Measurements from ENCODE around the gene RAD51B.
A peak's percentile ranks its signal among the peaks of the same experiment; 100 is the strongest.

Gene RAD51B

DNA sequence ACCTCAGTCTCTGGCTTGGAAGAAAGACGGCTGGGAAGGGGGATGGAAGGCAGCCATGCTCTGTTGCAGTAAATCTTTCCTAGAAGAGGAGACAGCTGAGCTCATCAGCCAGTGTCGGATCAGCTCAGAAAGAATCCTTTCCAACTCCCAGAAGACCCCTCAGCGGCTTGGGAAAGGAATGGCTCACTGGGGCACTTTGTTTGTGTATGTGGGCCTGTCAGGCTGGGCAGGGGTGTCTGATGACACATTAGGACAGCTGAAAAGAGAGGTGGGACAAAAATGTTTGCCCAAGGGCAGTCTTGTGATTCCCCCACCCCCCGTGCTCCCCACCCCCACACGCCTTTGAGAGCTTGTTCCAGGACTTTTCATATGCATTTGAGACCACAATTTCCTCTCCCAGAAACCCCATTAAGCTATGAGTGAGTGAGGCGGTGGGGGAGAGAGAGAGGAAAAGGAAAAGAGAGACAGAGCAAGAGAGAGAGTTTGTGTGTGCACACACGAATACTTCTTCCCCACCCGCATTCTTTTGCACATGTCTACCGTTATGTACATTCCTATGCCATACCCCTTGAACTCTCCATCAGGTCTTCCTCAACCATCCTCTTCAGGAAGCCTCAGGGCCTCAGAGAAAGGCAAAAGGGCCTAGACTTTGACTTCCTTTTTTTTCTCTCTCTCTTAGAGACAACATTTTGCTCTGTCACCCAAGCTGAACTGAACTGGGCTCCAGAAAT is 774.4 kb downstream of the RAD51B start:
- no peak overlapping the region for H3K4me3 ChIP-seq (ENCODE audit: low read depth in 1 of 5, low read length in 5 of 5)
- H3K27ac ChIP-seq (ENCODE audit: low read depth, low read length): no peak overlapping the region
- H3K9ac ChIP-seq (ENCODE audit: low read length in 5 of 5): no peak overlapping the region
- no peaks in the 10 kb centered on the region for H3K27me3 ChIP-seq (ENCODE audit: control insufficient read depth in 5 of 5, insufficient read depth in 4 of 5, low read length in 5 of 5)
- no peaks in the 10 kb centered on the region for H3K36me3 ChIP-seq (ENCODE audit: control insufficient read depth in 5 of 5, insufficient read depth in 5 of 5, low read length in 5 of 5)
- no peaks in the 10 kb centered on the region for H3K9me3 ChIP-seq (ENCODE audit: control insufficient read depth in 5 of 5, low read length in 5 of 5)
- H3K4me1 ChIP-seq (ENCODE audit: control insufficient read depth in 5 of 5, insufficient read depth in 5 of 5, low read length in 5 of 5): peaks cover 11 to 60% (median 35%) of the 10 kb centered on the region in 5 donors

DNA sequence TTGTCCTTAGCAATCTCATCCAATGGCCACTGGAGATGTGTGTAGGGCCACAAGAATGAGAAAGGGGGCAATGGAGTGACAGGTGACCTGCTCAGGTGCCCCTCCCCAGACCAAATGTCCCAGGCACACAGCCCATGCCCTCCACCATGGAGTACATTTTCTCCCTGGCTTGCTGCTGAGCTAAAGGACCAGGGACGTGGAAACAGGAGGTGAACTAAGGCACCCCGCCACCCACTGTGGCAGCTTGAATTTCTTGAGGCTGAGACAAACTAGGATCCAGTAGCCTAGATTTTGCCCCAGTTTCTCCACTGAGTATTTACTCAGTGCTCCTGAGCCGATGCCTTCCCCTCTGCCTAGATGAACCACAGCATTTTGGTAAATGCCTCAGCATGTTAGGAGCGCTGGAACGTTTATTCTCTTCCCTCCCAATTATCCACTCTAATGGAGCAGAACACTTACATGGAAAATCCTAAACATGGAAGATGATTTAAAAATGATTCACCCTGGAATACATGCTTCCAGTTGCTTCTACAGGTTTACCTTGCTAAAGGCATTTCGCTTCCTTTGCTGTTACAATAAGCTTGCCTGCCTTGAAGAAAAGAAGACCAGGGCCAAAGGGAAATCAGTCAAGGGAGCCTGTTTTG is 775.3 kb downstream of the RAD51B start:
- H3K27me3 ChIP-seq (ENCODE audit: control insufficient read depth in 5 of 5, insufficient read depth in 4 of 5, low read length in 5 of 5): no peaks in the 10 kb centered on the region
- H3K4me1 ChIP-seq (ENCODE audit: control insufficient read depth in 5 of 5, insufficient read depth in 5 of 5, low read length in 5 of 5): peaks cover 10 to 60% (median 35%) of the 10 kb centered on the region in 5 donors
- H3K36me3 ChIP-seq (ENCODE audit: control insufficient read depth in 5 of 5, insufficient read depth in 5 of 5, low read length in 5 of 5): no peaks in the 10 kb centered on the region
- H3K9ac ChIP-seq (ENCODE audit: low read length in 5 of 5): no peak overlapping the region
- no peak overlapping the region for H3K27ac ChIP-seq (ENCODE audit: low read depth, low read length)
- no peaks in the 10 kb centered on the region for H3K9me3 ChIP-seq (ENCODE audit: control insufficient read depth in 5 of 5, low read length in 5 of 5)
- no peak overlapping the region for H3K4me3 ChIP-seq (ENCODE audit: low read depth in 1 of 5, low read length in 5 of 5)

DNA sequence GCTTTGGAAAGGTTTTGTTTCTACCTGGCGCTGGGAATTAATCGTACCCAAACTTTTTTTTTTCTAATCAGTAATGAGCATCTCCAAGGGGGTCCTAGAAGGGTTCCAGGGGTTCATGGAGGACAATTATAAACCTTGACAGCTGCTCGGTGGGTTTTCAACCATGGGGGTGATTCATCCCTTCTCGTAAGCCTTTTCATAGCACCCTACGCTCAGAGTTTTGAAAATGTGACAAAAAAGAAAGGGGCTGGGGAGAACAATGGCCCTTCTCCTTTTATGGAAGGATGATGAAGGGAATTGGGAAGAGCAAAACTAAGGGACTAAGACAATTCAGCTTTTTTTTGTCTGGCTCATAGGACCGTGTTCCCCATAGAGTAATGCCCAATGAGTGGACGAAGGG is 776.6 kb downstream of the RAD51B start:
- Histone ChIP-seq H3K9ac (ENCODE audit: low read length in 5 of 5) (no peak overlapping the region), H3K36me3 (ENCODE audit: control insufficient read depth in 5 of 5, insufficient read depth in 5 of 5, low read length in 5 of 5) (no peaks in the 10 kb centered on the region), H3K9me3 (ENCODE audit: control insufficient read depth in 5 of 5, low read length in 5 of 5) (no peaks in the 10 kb centered on the region), H3K27me3 (ENCODE audit: control insufficient read depth in 5 of 5, insufficient read depth in 4 of 5, low read length in 5 of 5) (no peaks in the 10 kb centered on the region), H3K4me1 (ENCODE audit: control insufficient read depth in 5 of 5, insufficient read depth in 5 of 5, low read length in 5 of 5) (peaks cover 7 to 54% (median 30%) of the 10 kb centered on the region in 5 donors), H3K4me3 (ENCODE audit: low read depth in 1 of 5, low read length in 5 of 5) (no peak overlapping the region), H3K27ac (ENCODE audit: low read depth, low read length) (no peak overlapping the region)

DNA sequence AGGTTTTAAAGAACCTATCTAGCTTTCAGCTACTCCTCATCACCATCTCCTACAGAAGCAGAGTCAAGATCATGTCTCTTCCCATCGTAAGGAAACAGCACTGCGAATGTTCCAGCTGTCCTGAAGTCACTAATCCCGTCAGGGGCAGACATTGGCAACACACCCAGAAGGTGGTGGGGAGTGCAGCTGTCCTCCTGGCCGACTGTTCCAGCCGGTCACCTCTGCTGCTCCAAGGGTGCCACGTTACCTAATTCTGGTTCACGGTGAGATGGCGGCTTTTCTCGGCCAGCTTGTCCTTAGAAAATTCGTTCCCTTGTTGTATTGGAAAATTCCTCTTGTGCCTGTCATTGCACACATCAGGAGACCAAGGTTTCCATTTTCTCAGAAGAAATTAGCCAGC is 777.1 kb downstream of the RAD51B start:
- Histone ChIP-seq H3K9ac (ENCODE audit: low read length in 5 of 5) (no peak overlapping the region), H3K4me1 (ENCODE audit: control insufficient read depth in 5 of 5, insufficient read depth in 5 of 5, low read length in 5 of 5) (peaks cover 7 to 54% (median 30%) of the 10 kb centered on the region in 5 donors), H3K27ac (ENCODE audit: low read depth, low read length) (peak overlapping the region; percentile 95), H3K9me3 (ENCODE audit: control insufficient read depth in 5 of 5, low read length in 5 of 5) (no peaks in the 10 kb centered on the region), H3K27me3 (ENCODE audit: control insufficient read depth in 5 of 5, insufficient read depth in 4 of 5, low read length in 5 of 5) (no peaks in the 10 kb centered on the region), H3K36me3 (ENCODE audit: control insufficient read depth in 5 of 5, insufficient read depth in 5 of 5, low read length in 5 of 5) (no peaks in the 10 kb centered on the region), H3K4me3 (ENCODE audit: low read depth in 1 of 5, low read length in 5 of 5) (no peak overlapping the region)

DNA sequence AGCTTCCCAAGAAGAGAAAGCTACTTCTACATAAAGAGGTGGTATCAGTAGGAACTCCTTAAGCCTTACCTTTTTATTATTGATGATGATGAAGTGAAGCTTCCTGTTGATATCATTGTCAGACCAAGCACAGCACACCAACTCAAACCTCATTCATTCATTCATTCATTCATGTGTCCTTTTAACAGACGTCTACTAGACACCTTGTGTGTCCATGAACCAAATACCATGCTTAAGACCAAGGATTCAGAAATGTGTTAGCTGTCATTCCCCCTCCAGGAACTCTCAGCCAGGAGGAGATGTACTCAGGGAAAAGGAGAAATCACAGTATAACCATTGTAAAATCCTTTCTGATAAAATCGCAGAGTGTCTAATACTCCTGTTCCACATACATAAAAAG is 778.5 kb downstream of the RAD51B start:
- Histone ChIP-seq H3K27me3 (ENCODE audit: control insufficient read depth in 5 of 5, insufficient read depth in 4 of 5, low read length in 5 of 5) (no peaks in the 10 kb centered on the region), H3K9me3 (ENCODE audit: control insufficient read depth in 5 of 5, low read length in 5 of 5) (no peaks in the 10 kb centered on the region), H3K36me3 (ENCODE audit: control insufficient read depth in 5 of 5, insufficient read depth in 5 of 5, low read length in 5 of 5) (no peaks in the 10 kb centered on the region), H3K4me3 (ENCODE audit: low read depth in 1 of 5, low read length in 5 of 5) (peak overlapping the region in 3 of 5 donors; percentile 1 to 22 (median 14)), H3K27ac (ENCODE audit: low read depth, low read length) (peak overlapping the region; percentile 95), H3K4me1 (ENCODE audit: control insufficient read depth in 5 of 5, insufficient read depth in 5 of 5, low read length in 5 of 5) (peaks cover 7 to 56% (median 34%) of the 10 kb centered on the region in 5 donors), H3K9ac (ENCODE audit: low read length in 5 of 5) (peak overlapping the region in 4 of 5 donors; percentile 57 to 73 (median 60))

DNA sequence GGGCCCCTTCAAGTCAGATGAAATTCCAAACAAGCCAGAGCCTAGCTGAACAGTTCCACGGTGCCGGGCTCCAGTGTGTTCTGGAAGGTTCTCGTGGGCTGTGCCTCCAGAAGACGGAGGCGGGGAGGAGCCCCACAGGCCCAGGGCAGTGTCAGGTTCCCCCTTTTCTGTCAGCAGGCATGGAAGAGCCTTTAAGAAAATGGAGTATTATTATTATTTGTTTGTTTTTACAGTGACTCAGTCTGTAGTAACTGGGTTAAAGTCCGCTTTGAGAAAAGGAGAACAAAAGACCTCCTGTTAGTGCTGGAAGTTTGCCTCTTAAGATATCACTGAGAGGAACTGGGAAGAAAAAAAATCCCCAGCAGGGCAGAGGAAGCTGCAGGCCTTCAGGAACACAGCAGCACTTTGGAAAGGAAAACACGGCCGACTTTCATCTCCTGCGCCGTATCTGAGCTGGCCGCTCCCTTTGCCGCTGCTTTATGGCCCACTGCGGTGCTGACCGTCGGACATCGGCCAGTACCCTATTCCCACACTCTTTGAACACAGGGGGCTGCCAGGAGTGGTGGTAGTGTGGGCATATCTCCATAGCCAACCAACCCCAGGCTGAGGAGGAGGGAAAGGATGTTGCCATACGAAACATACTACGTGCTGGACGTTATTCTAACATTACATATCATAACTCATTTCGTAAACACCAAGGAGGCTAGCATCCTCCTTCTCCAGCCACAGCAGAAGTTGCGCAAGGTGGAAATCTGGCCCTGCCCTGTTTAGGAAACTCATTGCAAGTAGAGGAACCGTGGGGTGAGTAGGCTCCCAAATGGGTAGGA is 779.3 kb downstream of the RAD51B start:
- H3K9me3 ChIP-seq (ENCODE audit: control insufficient read depth in 5 of 5, low read length in 5 of 5): no peaks in the 10 kb centered on the region
- peaks cover 7 to 57% (median 34%) of the 10 kb centered on the region in 5 donors for H3K4me1 ChIP-seq (ENCODE audit: control insufficient read depth in 5 of 5, insufficient read depth in 5 of 5, low read length in 5 of 5)
- peak overlapping the region in 4 of 5 donors; percentile 6 to 45 (median 28) for H3K4me3 ChIP-seq (ENCODE audit: low read depth in 1 of 5, low read length in 5 of 5)
- H3K9ac ChIP-seq (ENCODE audit: low read length in 5 of 5): peak overlapping the region in 4 of 5 donors; percentile 57 to 73 (median 63)
- H3K36me3 ChIP-seq (ENCODE audit: control insufficient read depth in 5 of 5, insufficient read depth in 5 of 5, low read length in 5 of 5): no peaks in the 10 kb centered on the region
- peak overlapping the region; percentile 95 for H3K27ac ChIP-seq (ENCODE audit: low read depth, low read length)
- no peaks in the 10 kb centered on the region for H3K27me3 ChIP-seq (ENCODE audit: control insufficient read depth in 5 of 5, insufficient read depth in 4 of 5, low read length in 5 of 5)

DNA sequence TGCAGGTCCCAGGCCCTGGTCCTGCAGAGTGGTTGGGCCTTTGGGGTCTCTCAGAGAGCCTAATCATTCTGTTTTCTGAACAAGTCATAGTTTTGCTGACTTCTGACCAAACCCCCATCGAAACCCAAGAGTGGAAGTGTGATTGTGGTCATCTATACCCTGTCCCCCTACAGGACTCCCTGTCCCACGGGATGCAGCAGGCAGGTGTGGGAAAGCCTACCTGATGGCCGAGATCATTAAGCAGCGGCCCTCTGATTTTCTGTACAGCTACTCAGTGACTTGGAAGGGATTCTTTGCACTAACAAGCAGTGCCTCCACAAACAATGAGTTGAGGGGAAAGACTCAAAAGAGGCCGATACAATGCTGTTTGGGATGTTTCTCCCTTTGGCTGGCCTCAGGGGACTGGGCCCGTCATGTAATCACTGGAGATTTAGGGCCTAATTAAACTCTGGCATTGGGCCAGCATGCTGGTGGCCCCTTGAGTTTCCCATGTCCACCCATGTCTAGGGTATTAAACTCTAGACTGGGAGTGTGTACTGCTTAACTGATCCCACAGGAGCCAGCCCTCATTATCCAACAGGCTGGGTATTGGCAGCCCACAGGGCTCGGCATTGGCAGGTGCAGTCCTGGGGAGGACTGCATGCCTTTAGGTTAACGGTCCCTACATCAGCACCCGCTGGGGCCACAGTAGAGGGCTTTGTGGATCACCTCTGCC is 780.5 kb downstream of the RAD51B start:
- Histone ChIP-seq H3K4me3 (ENCODE audit: low read depth in 1 of 5, low read length in 5 of 5) (no peak overlapping the region), H3K36me3 (ENCODE audit: control insufficient read depth in 5 of 5, insufficient read depth in 5 of 5, low read length in 5 of 5) (no peaks in the 10 kb centered on the region), H3K9me3 (ENCODE audit: control insufficient read depth in 5 of 5, low read length in 5 of 5) (no peaks in the 10 kb centered on the region), H3K9ac (ENCODE audit: low read length in 5 of 5) (no peak overlapping the region), H3K27me3 (ENCODE audit: control insufficient read depth in 5 of 5, insufficient read depth in 4 of 5, low read length in 5 of 5) (no peaks in the 10 kb centered on the region), H3K4me1 (ENCODE audit: control insufficient read depth in 5 of 5, insufficient read depth in 5 of 5, low read length in 5 of 5) (peaks cover 7 to 62% (median 38%) of the 10 kb centered on the region in 5 donors), H3K27ac (ENCODE audit: low read depth, low read length) (peak overlapping the region; percentile 95)

DNA sequence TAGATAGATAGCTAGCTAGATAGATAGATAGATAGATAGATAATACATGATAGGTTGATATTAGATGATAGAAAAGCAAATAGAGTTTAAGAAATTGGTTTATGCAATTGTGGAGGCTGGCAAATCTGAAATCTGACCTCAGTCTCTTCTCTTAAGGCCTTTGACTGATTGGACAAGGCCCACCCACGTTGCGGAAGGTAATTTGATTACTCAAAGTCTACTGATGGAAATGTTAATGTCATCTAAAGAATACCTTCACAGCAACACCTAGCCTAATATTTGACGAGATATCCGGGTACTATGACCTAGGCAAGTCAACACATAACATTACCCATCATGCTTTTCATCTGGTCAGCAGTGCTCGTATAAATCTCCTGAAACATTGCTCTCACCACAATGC is 782.9 kb downstream of the RAD51B start:
- H3K27ac ChIP-seq (ENCODE audit: low read depth, low read length): no peak overlapping the region
- H3K9ac ChIP-seq (ENCODE audit: low read length in 5 of 5): no peak overlapping the region
- H3K36me3 ChIP-seq (ENCODE audit: control insufficient read depth in 5 of 5, insufficient read depth in 5 of 5, low read length in 5 of 5): no peaks in the 10 kb centered on the region
- H3K9me3 ChIP-seq (ENCODE audit: control insufficient read depth in 5 of 5, low read length in 5 of 5): no peaks in the 10 kb centered on the region
- H3K4me1 ChIP-seq (ENCODE audit: control insufficient read depth in 5 of 5, insufficient read depth in 5 of 5, low read length in 5 of 5): peaks cover 7 to 63% (median 49%) of the 10 kb centered on the region in 5 donors
- H3K4me3 ChIP-seq (ENCODE audit: low read depth in 1 of 5, low read length in 5 of 5): no peak overlapping the region
- H3K27me3 ChIP-seq (ENCODE audit: control insufficient read depth in 5 of 5, insufficient read depth in 4 of 5, low read length in 5 of 5): no peaks in the 10 kb centered on the region

DNA sequence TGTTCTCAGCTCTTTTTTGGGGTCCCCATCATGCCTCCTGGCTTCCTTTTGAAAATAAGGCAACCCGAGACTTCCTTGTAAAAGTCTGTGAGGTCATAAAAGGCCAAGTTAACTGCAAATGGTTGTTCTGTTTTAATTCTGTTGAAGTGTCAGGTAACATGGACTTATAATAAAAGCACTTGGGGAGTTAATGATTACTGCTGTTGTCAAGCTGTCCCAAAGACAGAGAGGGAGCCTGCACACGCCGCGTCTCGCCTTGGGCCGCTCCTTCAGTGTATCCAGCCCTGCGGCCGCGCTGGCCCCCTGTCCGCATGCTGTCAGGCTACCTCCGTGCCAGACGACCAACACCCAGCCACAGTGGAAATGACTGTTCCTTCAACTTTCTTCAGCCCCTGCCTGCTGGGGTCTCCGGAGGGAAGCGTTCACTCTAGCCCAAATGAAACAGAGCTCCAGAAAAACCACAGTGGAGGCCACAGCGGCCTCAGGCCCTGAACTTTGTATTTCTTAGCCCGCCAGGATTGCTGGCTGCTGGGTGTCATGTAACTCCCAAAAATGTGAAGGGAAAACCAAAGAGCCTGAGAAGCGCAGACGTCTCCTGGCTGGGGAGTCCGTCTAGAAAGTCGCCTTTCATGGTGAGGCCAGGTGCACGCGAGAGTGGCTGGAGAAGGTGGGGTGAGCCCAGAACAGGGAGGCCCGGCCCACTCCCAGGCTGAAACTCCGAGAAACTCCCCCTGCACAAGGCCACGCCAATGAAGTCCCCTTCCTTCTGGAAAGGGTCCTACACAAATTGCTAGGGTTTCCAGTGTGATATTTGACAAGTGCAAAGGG is 784.2 kb downstream of the RAD51B start:
- Histone ChIP-seq H3K4me1 (ENCODE audit: control insufficient read depth in 5 of 5, insufficient read depth in 5 of 5, low read length in 5 of 5) (peaks cover 6 to 64% (median 51%) of the 10 kb centered on the region in 5 donors), H3K4me3 (ENCODE audit: low read depth in 1 of 5, low read length in 5 of 5) (no peak overlapping the region), H3K27ac (ENCODE audit: low read depth, low read length) (peak overlapping the region; percentile 30)

More for the DNA sequence above, 784.2 kb downstream of the RAD51B start:
- Histone ChIP-seq H3K9me3 (ENCODE audit: control insufficient read depth in 5 of 5, low read length in 5 of 5) (no peaks in the 10 kb centered on the region), H3K36me3 (ENCODE audit: control insufficient read depth in 5 of 5, insufficient read depth in 5 of 5, low read length in 5 of 5) (no peaks in the 10 kb centered on the region), H3K27me3 (ENCODE audit: control insufficient read depth in 5 of 5, insufficient read depth in 4 of 5, low read length in 5 of 5) (no peaks in the 10 kb centered on the region), H3K9ac (ENCODE audit: low read length in 5 of 5) (no peak overlapping the region)
